IPS-15b (cell line): Measurements from ENCODE around the gene ZNF19.

ENCODE experiments used
- H3K27me3 ChIP-seq: one replicate; pipeline ENCODE4 v1.6.1; 2013; ENCODE audit warnings: low read length; ENCODE audit not compliant: control insufficient read depth, insufficient read depth
- H3K36me3 ChIP-seq: one replicate; pipeline ENCODE4 v1.6.1; 2013; ENCODE audit warnings: low read length; ENCODE audit not compliant: control insufficient read depth, insufficient read depth
- H3K4me1 ChIP-seq: one replicate; pipeline ENCODE4 v1.6.1; 2013; ENCODE audit warnings: mild to moderate bottlenecking, low read length; ENCODE audit not compliant: control insufficient read depth, insufficient read depth
- H3K4me3 ChIP-seq: one replicate; pipeline ENCODE4 v1.5.1; 2013; ENCODE audit warnings: low read depth, low read length
- H3K9ac ChIP-seq: one replicate; pipeline ENCODE4 v1.6.1; 2013; ENCODE audit warnings: low read depth, mild to moderate bottlenecking, low read length
- H3K9me3 ChIP-seq: one replicate; pipeline ENCODE4 v1.6.1; 2013; ENCODE audit warnings: mild to moderate bottlenecking, low read length; ENCODE audit not compliant: control insufficient read depth, insufficient read depth

ZNF19 gene

DNA sequence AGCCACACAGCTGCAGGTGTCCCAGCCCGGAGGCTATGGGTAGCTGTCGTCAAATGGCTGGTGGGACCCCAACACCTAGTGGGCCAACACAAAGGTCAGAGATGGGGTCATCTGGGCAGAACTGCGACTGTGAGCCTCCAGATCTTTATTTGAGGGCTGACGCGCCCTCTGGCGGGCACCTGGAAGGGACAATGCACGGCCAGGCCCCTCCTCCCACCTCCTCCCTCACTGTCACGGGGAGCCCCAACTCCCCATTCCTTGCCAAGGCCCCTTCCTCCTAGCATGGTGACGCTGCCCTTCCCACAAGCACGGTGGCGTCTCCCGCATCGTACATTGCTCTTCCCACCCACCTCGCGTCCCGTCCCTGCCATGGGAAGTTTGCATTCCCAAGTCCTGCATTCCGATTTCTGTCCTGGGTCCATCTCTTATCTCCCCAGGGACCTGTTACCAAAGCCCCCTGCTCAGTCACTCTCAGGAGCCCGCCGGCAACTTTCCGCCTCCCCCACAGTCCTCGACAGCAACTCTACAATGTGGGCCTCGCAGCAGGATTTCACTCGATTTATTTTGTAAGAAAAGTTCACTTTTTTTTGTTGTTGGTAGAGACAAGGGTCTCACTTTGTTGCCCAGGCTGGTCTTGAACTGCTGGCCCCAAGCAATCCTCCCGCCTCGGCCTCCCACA is 48.3 kb downstream of the ZNF19 start:
- Histone ChIP-seq H3K4me1 (no peaks in the 10 kb centered on the region), H3K36me3 (no peaks in the 10 kb centered on the region), H3K27me3 (no peaks in the 10 kb centered on the region), H3K4me3 (no peak overlapping the region), H3K9me3 (no peaks in the 10 kb centered on the region), H3K9ac (no peak overlapping the region)

DNA sequence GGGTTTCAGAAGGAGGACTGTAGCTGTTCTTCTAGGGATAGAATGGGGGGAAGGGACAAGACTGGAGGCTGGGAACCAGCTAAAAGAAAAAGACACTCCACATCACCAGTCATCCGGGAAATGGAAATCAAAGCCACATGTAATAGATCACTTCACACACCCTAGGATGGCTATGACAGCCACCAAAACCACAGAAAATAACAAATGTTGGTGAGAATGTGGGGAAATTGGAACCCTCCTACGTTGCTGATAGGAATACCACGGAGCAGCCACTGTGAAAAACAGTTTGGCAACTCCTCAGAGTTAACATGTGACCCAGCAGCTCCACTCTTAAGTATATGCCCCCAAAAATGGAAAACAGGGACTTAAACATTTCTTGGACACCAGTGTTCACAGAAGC is 49.6 kb downstream of the ZNF19 start:
- Histone ChIP-seq H3K9me3 (no peaks in the 10 kb centered on the region), H3K27me3 (no peaks in the 10 kb centered on the region), H3K9ac (no peak overlapping the region), H3K36me3 (no peaks in the 10 kb centered on the region), H3K4me3 (no peak overlapping the region), H3K4me1 (no peaks in the 10 kb centered on the region)

GRCh38 chr16:71436473-71436872 is 52.7 kb downstream of the ZNF19 start:
- Histone ChIP-seq H3K9me3 (no peaks in the 10 kb centered on the region), H3K4me1 (no peaks in the 10 kb centered on the region), H3K27me3 (no peaks in the 10 kb centered on the region), H3K36me3 (no peaks in the 10 kb centered on the region), H3K4me3 (no peak overlapping the region), H3K9ac (no peak overlapping the region)

GRCh38 chr16:71432906-71433305 is 56.2 kb downstream of the ZNF19 start:
- Histone ChIP-seq H3K9ac (no peak overlapping the region), H3K36me3 (no peaks in the 10 kb centered on the region), H3K9me3 (no peaks in the 10 kb centered on the region), H3K4me3 (no peak overlapping the region), H3K4me1 (no peaks in the 10 kb centered on the region), H3K27me3 (peaks cover 2% of the 10 kb centered on the region)

GRCh38 chr16:71431991-71432390 is 57.1 kb downstream of the ZNF19 start:
- H3K36me3 ChIP-seq: no peaks in the 10 kb centered on the region
- H3K9ac ChIP-seq: no peak overlapping the region
- no peaks in the 10 kb centered on the region for H3K9me3 ChIP-seq
- H3K27me3 ChIP-seq: peaks cover 2% of the 10 kb centered on the region
- no peak overlapping the region for H3K4me3 ChIP-seq
- H3K4me1 ChIP-seq: no peaks in the 10 kb centered on the region

DNA sequence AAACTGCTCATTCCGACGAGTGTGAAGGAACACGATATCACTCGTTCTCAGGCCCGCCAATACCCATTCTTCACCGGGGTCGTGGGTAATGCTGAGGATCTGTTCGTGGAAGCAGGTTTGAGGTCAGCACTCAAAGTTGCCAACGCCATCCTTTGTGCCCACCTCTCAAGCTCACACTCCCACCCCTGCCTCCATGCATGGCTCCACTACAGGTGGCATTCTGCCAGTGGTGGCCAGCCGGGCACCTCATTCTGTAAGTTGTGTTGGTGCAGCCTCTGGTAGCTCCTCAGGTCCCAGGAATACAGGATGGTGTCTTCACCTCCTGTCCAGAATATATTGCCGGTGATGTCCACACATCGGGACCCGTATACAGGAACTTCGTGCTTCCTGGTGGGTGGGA is 57.9 kb downstream of the ZNF19 start:
- Histone ChIP-seq H3K27me3 (peaks cover 2% of the 10 kb centered on the region), H3K9ac (no peak overlapping the region), H3K4me3 (no peak overlapping the region), H3K9me3 (no peaks in the 10 kb centered on the region), H3K4me1 (no peaks in the 10 kb centered on the region), H3K36me3 (no peaks in the 10 kb centered on the region)

- Histone ChIP-seq H3K9me3 (no peaks in the 10 kb centered on the region), H3K4me1 (no peaks in the 10 kb centered on the region), H3K9ac (no peak overlapping the region), H3K36me3 (no peaks in the 10 kb centered on the region), H3K27me3 (peaks cover 2% of the 10 kb centered on the region), H3K4me3 (no peak overlapping the region)
Measured at GRCh38 chr16:71430744-71431143, 58.4 kb downstream of the ZNF19 start.

DNA sequence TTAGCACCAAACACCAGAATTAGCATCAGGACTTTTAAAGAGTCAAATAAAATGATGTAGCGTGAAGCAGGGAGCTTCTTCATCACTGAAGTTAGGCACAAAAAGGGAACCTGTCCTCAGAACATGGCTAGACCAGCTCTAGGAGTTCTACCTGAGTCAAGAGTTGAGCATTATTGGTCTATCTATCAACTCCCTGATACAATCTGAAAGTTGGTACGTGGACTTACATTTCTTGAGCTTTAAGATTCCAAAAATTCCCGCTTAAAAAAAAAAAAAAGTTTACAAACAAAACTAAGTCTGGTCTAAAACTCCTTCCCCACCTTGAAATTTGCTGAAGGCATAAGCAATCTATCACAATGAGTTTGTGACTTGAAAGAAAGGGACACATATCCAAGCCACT is 59.5 kb downstream of the ZNF19 start:
- Histone ChIP-seq H3K4me3 (no peak overlapping the region), H3K9ac (no peak overlapping the region), H3K27me3 (peaks cover 9% of the 10 kb centered on the region), H3K4me1 (no peaks in the 10 kb centered on the region), H3K36me3 (no peaks in the 10 kb centered on the region), H3K9me3 (no peaks in the 10 kb centered on the region)

DNA sequence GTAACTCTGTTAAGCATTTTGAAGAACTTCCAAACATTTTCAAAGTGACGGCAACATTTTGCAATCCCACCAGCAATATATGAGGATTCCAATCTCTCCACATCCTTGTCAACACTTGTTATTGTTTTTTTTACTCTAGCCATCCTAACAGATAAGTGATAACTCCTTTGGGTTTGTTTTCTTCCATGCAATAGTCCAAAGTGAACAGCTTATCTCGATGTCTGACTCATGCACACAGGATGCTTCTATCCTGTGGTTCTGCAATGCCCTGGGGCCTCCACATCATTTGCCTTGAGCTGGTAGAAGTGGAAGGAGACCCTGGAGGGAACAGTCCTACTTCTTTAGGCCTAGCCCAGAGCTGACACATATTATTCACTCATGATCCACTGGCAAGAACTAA is 60.2 kb downstream of the ZNF19 start:
- Histone ChIP-seq H3K9me3 (no peaks in the 10 kb centered on the region), H3K9ac (no peak overlapping the region), H3K36me3 (no peaks in the 10 kb centered on the region), H3K4me3 (no peak overlapping the region), H3K4me1 (no peaks in the 10 kb centered on the region), H3K27me3 (peaks cover 15% of the 10 kb centered on the region)

DNA sequence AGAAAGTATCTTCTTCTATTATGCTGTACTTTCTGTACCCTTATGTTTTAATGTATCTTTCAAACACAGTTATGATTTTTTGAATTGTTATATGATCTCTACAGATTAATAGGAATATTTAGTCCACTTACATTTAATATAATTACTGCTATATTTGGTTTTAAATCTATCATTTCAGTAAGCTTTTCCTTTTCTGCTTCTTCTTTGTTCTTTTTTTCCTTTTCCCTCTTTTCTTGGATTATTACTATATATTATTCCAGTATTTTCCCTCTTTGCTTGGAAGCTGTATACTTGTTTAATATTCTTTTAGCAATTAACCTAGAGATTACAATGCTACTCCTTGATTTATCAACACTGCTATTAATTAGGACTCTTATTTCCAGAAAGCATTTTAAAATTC is 60.7 kb downstream of the ZNF19 start:
- Histone ChIP-seq H3K36me3 (no peaks in the 10 kb centered on the region), H3K4me1 (no peaks in the 10 kb centered on the region), H3K9ac (no peak overlapping the region), H3K27me3 (peaks cover 15% of the 10 kb centered on the region), H3K9me3 (no peaks in the 10 kb centered on the region), H3K4me3 (no peak overlapping the region)

GRCh38 chr16:71426880-71427615 is 62.1 kb downstream of the ZNF19 start:
- no peaks in the 10 kb centered on the region for H3K36me3 ChIP-seq
- peaks cover 15% of the 10 kb centered on the region for H3K27me3 ChIP-seq
- H3K9ac ChIP-seq: no peak overlapping the region
- no peaks in the 10 kb centered on the region for H3K9me3 ChIP-seq
- peak overlapping the region; percentile 10 for H3K4me3 ChIP-seq
- no peaks in the 10 kb centered on the region for H3K4me1 ChIP-seq
